Mesenchymal stem cell (in vitro differentiated cells and primary cell): ENCODE data around the gene CYS1. TPM values are rescaled to one million over a fixed set of nuclear protein-coding genes. Genes with fewer than 3 reads are reported as not detected.

Experiments
- DNase-seq: peaks from one replicate; pipeline ENCODE4 v3.0.0-alpha.2; 2013
- H2AFZ ChIP-seq: one replicate; pipeline ENCODE4 v1.6.1; 2013; ENCODE audit warnings: low read depth, mild to moderate bottlenecking, control low read depth, inconsistent platforms, low read length, moderate library complexity
- H2AK5ac ChIP-seq: 2 replicates; pipeline ENCODE4 v1.6.1; 2013; ENCODE audit warnings: low read length, moderate library complexity, mild to moderate bottlenecking, inconsistent platforms; ENCODE audit not compliant: severe bottlenecking
- H2BK120ac ChIP-seq: one replicate; pipeline ENCODE4 v1.6.1; 2013; ENCODE audit warnings: low read depth, mild to moderate bottlenecking, inconsistent platforms, low read length, moderate library complexity
- H2BK12ac ChIP-seq, 2 experiments: one replicate each; pipeline ENCODE4 v1.6.1; 2013; ENCODE audit warnings: inconsistent platforms in 2 of 2, low read length in 2 of 2, mild to moderate bottlenecking in 2 of 2, moderate library complexity in 2 of 2, control low read depth in 1 of 2
- H2BK15ac ChIP-seq: one replicate; pipeline ENCODE4 v1.6.1; 2013; ENCODE audit warnings: mild to moderate bottlenecking, low read depth, inconsistent platforms; ENCODE audit not compliant: poor library complexity, severe bottlenecking
- H2BK5ac ChIP-seq: 2 replicates; pipeline ENCODE4 v1.6.1; 2013; ENCODE audit warnings: low read depth, mild to moderate bottlenecking, low read length, control low read depth, inconsistent platforms; ENCODE audit not compliant: poor library complexity, severe bottlenecking
- H3K14ac ChIP-seq, 2 experiments: one replicate each; pipeline ENCODE4 v1.6.1; 2013; ENCODE audit warnings: inconsistent platforms in 2 of 2, low read length in 2 of 2, control low read depth in 1 of 2, mild to moderate bottlenecking in 1 of 2, moderate library complexity in 1 of 2
- H3K18ac ChIP-seq, 2 experiments: one replicate each; pipeline ENCODE4 v1.6.1; 2013; ENCODE audit warnings: inconsistent platforms in 2 of 2, low read length in 2 of 2, control low read depth in 1 of 2, low read depth in 1 of 2, mild to moderate bottlenecking in 1 of 2
- H3K23ac ChIP-seq, 2 experiments: one replicate each; pipeline ENCODE4 v1.6.1; 2013; ENCODE audit warnings: inconsistent platforms in 2 of 2, low read length in 2 of 2, mild to moderate bottlenecking in 2 of 2, moderate library complexity in 2 of 2, control low read depth in 1 of 2
- H3K27ac ChIP-seq: 2 replicates; pipeline ENCODE4 v1.5.1; 2013; ENCODE audit warnings: mild to moderate bottlenecking, moderate library complexity, low read length, control low read depth, inconsistent platforms; ENCODE audit not compliant: poor library complexity, severe bottlenecking
- H3K27me3 ChIP-seq, 2 experiments: 2 replicates each; pipeline versions ENCODE4 v1.6.1 to v1.7.0; 2013; ENCODE audit warnings: low read length in 2 of 2, mild to moderate bottlenecking in 2 of 2, moderate library complexity in 2 of 2, control low read depth in 1 of 2, inconsistent platforms in 1 of 2; ENCODE audit not compliant: control insufficient read depth in 1 of 2, insufficient read depth in 1 of 2
- H3K36me3 ChIP-seq, 2 experiments: 2 replicates each; pipeline versions ENCODE4 v1.6.1 to v1.7.0; 2013; ENCODE audit warnings: low read length in 2 of 2, control low read depth in 1 of 2, inconsistent platforms in 1 of 2, low read depth in 1 of 2, mild to moderate bottlenecking in 1 of 2; ENCODE audit not compliant: insufficient read depth in 2 of 2, control insufficient read depth in 1 of 2
- H3K4ac ChIP-seq, 2 experiments: one replicate each; pipeline ENCODE4 v1.6.1; 2013; ENCODE audit warnings: inconsistent platforms in 2 of 2, low read length in 2 of 2, mild to moderate bottlenecking in 2 of 2, moderate library complexity in 2 of 2, control low read depth in 1 of 2, low read depth in 1 of 2
- H3K4me1 ChIP-seq: 2 replicates; pipeline ENCODE4 v1.6.1; 2013; ENCODE audit warnings: low read depth, low read length, control low read depth; ENCODE audit not compliant: control insufficient read depth, insufficient read depth
- H3K4me2 ChIP-seq: 2 replicates; pipeline ENCODE4 v1.6.1; 2013; ENCODE audit warnings: low read length, mild to moderate bottlenecking, inconsistent platforms; ENCODE audit not compliant: poor library complexity, severe bottlenecking
- H3K4me3 ChIP-seq, 2 experiments: 2 replicates each; pipeline versions ENCODE4 v1.5.1 to v1.7.0; 2013; ENCODE audit warnings: low read length in 2 of 2, mild to moderate bottlenecking in 2 of 2, control low read depth in 1 of 2, low read depth in 1 of 2; ENCODE audit not compliant: insufficient read depth in 1 of 2
- H3K79me1 ChIP-seq: replicated peaks from 2 replicates; pipeline ENCODE4 v1.6.1; 2013; ENCODE audit warnings: mild to moderate bottlenecking, control low read depth, low read length, inconsistent platforms; ENCODE audit not compliant: poor library complexity, severe bottlenecking
- H3K9ac ChIP-seq: 2 replicates; pipeline ENCODE4 v1.7.0; 2013; ENCODE audit warnings: mild to moderate bottlenecking, low read length, moderate library complexity
- H3K9me3 ChIP-seq: 2 replicates; pipeline ENCODE4 v1.7.0; 2013; ENCODE audit warnings: mild to moderate bottlenecking, low read length; ENCODE audit not compliant: control insufficient read depth
- H4K8ac ChIP-seq: one replicate; pipeline ENCODE4 v1.6.1; 2013; ENCODE audit warnings: inconsistent platforms, mild to moderate bottlenecking, low read length, moderate library complexity
- H4K91ac ChIP-seq: one replicate; pipeline ENCODE4 v1.6.1; 2013; ENCODE audit warnings: mild to moderate bottlenecking, low read length, inconsistent platforms
- WGBS: methylation state at CpG from one replicate; pipeline ENCODE4 v1.1.7; 2013; ENCODE audit warnings: mixed read lengths; 5-methylcytosine and 5-hydroxymethylcytosine counted together
- polyA plus RNA-seq, 2 experiments: library from polyadenylated mRNA; stranded (reverse); fragments of 200-250 nt; gene quantifications; one replicate each; pipeline ENCODE4 v1.2.3, GENCODE V29; 2013

Gene CYS1
- polyA plus RNA-seq (2013, experiment 1 of 2), result 0.22 TPM
- 0.34 TPM for polyA plus RNA-seq (2013, experiment 2 of 2)

GRCh38 chr2:10079870-10080535 is at the start of gene CYS1:
TSS of gene CYS1 (minus strand) at chr2:10080411. CDS start at chr2:10080223, 188 bp downstream.
- peaks cover 9 to 79% of the 10 kb centered on the region in 2 experiments for H3K27me3 ChIP-seq
- H3K14ac ChIP-seq, result no peak within 1 kb of the TSS
- peak within 1 kb of the TSS in 1 of 2 experiments; percentile 73 for H3K23ac ChIP-seq
- H3K4ac ChIP-seq, result no peak within 1 kb of the TSS
- H3K18ac ChIP-seq, result no peak within 1 kb of the TSS
- 0% methylated on average over 32 of the region's 98 CpGs for WGBS
- peak within 1 kb of the TSS; percentile 36 for H2BK120ac ChIP-seq
- H4K8ac ChIP-seq, result peak within 1 kb of the TSS; percentile 20
- no peak within 1 kb of the TSS for H2BK12ac ChIP-seq
- H2AFZ ChIP-seq, result peak within 1 kb of the TSS; percentile 10
- peaks cover 4% of the 10 kb centered on the region for H3K79me1 ChIP-seq
- H3K4me3 ChIP-seq, result peak within 1 kb of the TSS; percentile 72 to 76
- H3K27ac ChIP-seq, result peak within 1 kb of the TSS; percentile 91
- H2AK5ac ChIP-seq, result no peak within 1 kb of the TSS
- H3K36me3 ChIP-seq, result peaks cover 0 to 10% of the 10 kb centered on the region in 2 experiments
- H2BK5ac ChIP-seq, result peak within 1 kb of the TSS; percentile 91
- H3K9ac ChIP-seq, result peak within 1 kb of the TSS; percentile 73
- no peak within 1 kb of the TSS for H4K91ac ChIP-seq
- peaks cover 26% of the 10 kb centered on the region for H3K4me1 ChIP-seq
- H3K9me3 ChIP-seq, result no peaks in the 10 kb centered on the region
- peak within 1 kb of the TSS; percentile 12 for H2BK15ac ChIP-seq
- peak within 1 kb of the TSS; percentile 79 for H3K4me2 ChIP-seq
- DNase-seq, result no peak

GRCh38 chr2:10129490-10129889 is 49.3 kb upstream of the CYS1 start:
- no peak overlapping the region for H2BK5ac ChIP-seq
- no peak overlapping the region for H3K18ac ChIP-seq
- H3K4ac ChIP-seq, result no peak overlapping the region
- H3K27me3 ChIP-seq, result no peaks in the 10 kb centered on the region
- no peak overlapping the region for H3K14ac ChIP-seq
- H3K4me3 ChIP-seq, result no peak overlapping the region
- peaks cover 6% of the 10 kb centered on the region for H3K4me1 ChIP-seq
- H2BK15ac ChIP-seq, result no peak overlapping the region
- H3K79me1 ChIP-seq, result peaks cover 8% of the 10 kb centered on the region
- no peak overlapping the region for H2BK12ac ChIP-seq
- no peak overlapping the region for H3K27ac ChIP-seq
- H3K4me2 ChIP-seq, result no peak overlapping the region
- H2AFZ ChIP-seq, result no peak overlapping the region
- DNase-seq, result no peak
- no peaks in the 10 kb centered on the region for H3K9me3 ChIP-seq
- no peak overlapping the region for H4K91ac ChIP-seq
- no peak overlapping the region for H3K23ac ChIP-seq
- H2AK5ac ChIP-seq, result no peak overlapping the region
- H3K9ac ChIP-seq, result no peak overlapping the region
- H3K36me3 ChIP-seq, result peaks cover 2 to 17% of the 10 kb centered on the region in 2 experiments
- WGBS, result 91% methylated on average over 3 of the region's 3 CpGs
- no peak overlapping the region for H4K8ac ChIP-seq
- H2BK120ac ChIP-seq, result no peak overlapping the region

- peaks cover 10% of the 10 kb centered on the region for H3K4me1 ChIP-seq
- no peak overlapping the region for H3K4me3 ChIP-seq
- peaks cover 2 to 17% of the 10 kb centered on the region in 2 experiments for H3K36me3 ChIP-seq
- H2BK120ac ChIP-seq, result no peak overlapping the region
- H3K14ac ChIP-seq, result no peak overlapping the region
- no peak overlapping the region for H2AFZ ChIP-seq
- H2AK5ac ChIP-seq, result no peak overlapping the region
- no peak for DNase-seq
- H3K9ac ChIP-seq, result no peak overlapping the region
- no peak overlapping the region for H4K8ac ChIP-seq
- H3K4ac ChIP-seq, result no peak overlapping the region
- no peaks in the 10 kb centered on the region for H3K27me3 ChIP-seq
- peaks cover 8% of the 10 kb centered on the region for H3K79me1 ChIP-seq
- H3K27ac ChIP-seq, result no peak overlapping the region
- H3K4me2 ChIP-seq, result no peak overlapping the region
- H3K9me3 ChIP-seq, result no peaks in the 10 kb centered on the region
- H3K23ac ChIP-seq, result no peak overlapping the region
- H3K18ac ChIP-seq, result no peak overlapping the region
- H2BK15ac ChIP-seq, result no peak overlapping the region
- no peak overlapping the region for H2BK5ac ChIP-seq
- H2BK12ac ChIP-seq, result no peak overlapping the region
- no peak overlapping the region for H4K91ac ChIP-seq
These were observed 48.2 kb upstream of the CYS1 start for GRCh38 chr2:10128420-10128819.

- peaks cover 2 to 17% of the 10 kb centered on the region in 2 experiments for H3K36me3 ChIP-seq
- H3K4me1 ChIP-seq, result peaks cover 19% of the 10 kb centered on the region
- H3K18ac ChIP-seq, result no peak overlapping the region
- H3K27ac ChIP-seq, result no peak overlapping the region
- no peak overlapping the region for H2AK5ac ChIP-seq
- no peak overlapping the region for H2AFZ ChIP-seq
- H2BK5ac ChIP-seq, result no peak overlapping the region
- H2BK12ac ChIP-seq, result no peak overlapping the region
- H3K9me3 ChIP-seq, result no peaks in the 10 kb centered on the region
- no peak overlapping the region for H3K4ac ChIP-seq
- H3K9ac ChIP-seq, result no peak overlapping the region
- no peak overlapping the region for H3K4me3 ChIP-seq
- WGBS, result 95% methylated on average over 5 of the region's 5 CpGs
- H4K8ac ChIP-seq, result no peak overlapping the region
- no peak overlapping the region for H3K14ac ChIP-seq
- H3K27me3 ChIP-seq, result no peaks in the 10 kb centered on the region
- no peak overlapping the region for H2BK15ac ChIP-seq
- no peak overlapping the region for H2BK120ac ChIP-seq
- H3K4me2 ChIP-seq, result no peak overlapping the region
- DNase-seq, result no peak
- H4K91ac ChIP-seq, result no peak overlapping the region
- H3K23ac ChIP-seq, result no peak overlapping the region
- peaks cover 17% of the 10 kb centered on the region for H3K79me1 ChIP-seq
These were observed 46.4 kb upstream of the CYS1 start for GRCh38 chr2:10126632-10127026.
